Activated CD4-positive, alpha-beta T cell treated with anti-CD3 and anti-CD28 coated beads, Interleukin-10, Interleukin-2, amounts not matched to agents 100 ng/mL and 50 ng/mL, durations not matched to agents 16 hours and 8 hours (primary cell): ENCODE measurements around the gene USP46.
A peak's percentile ranks its signal among the peaks of the same experiment; 100 is the strongest.

Experiments used
- DNase-seq: peaks from one replicate; pipeline ENCODE4 v3.0.0-alpha.2; 2020

USP46 gene

GRCh38 chr4:52655506-52655905 lies 3.6 kb downstream of the USP46 start:
- DNase-seq, result no peak

GRCh38 chr4:52651996-52652672 lies 7.0 kb downstream of the USP46 start:
- no peak for DNase-seq

GRCh38 chr4:52648836-52649235 lies 10.3 kb downstream of the USP46 start:
- DNase-seq, result peak; percentile 24

GRCh38 chr4:52646741-52647140 lies 12.4 kb downstream of the USP46 start:
- no peak for DNase-seq

- no peak for DNase-seq
Measured at GRCh38 chr4:52646096-52646495, 13.0 kb downstream of the USP46 start.

- DNase-seq, result no peak
Measured at GRCh38 chr4:52645300-52645699, 13.8 kb downstream of the USP46 start.

GRCh38 chr4:52643785-52644244 lies 15.3 kb downstream of the USP46 start:
- DNase-seq, result no peak

- DNase-seq, result no peak
Measured at GRCh38 chr4:52643190-52643589, 15.9 kb downstream of the USP46 start.

- peak; percentile 78 for DNase-seq
Measured at GRCh38 chr4:52641854-52642563, 17.1 kb downstream of the USP46 start.

- DNase-seq, result no peak
Measured at GRCh38 chr4:52640808-52641565, 18.1 kb downstream of the USP46 start.

GRCh38 chr4:52638717-52639116 lies 20.4 kb downstream of the USP46 start:
- DNase-seq, result no peak

GRCh38 chr4:52637116-52637515 lies 22.0 kb downstream of the USP46 start:
- DNase-seq, result no peak

- DNase-seq, result no peak
Measured at GRCh38 chr4:52635560-52635959, 23.5 kb downstream of the USP46 start.

- DNase-seq, result no peak
Measured at GRCh38 chr4:52635130-52635529, 24.0 kb downstream of the USP46 start.

GRCh38 chr4:52633846-52634245 lies 25.3 kb downstream of the USP46 start:
- DNase-seq, result no peak

- no peak for DNase-seq
Measured at GRCh38 chr4:52628974-52629373, 30.1 kb downstream of the USP46 start.

GRCh38 chr4:52628543-52628942 lies 30.6 kb downstream of the USP46 start:
- DNase-seq, result no peak

- no peak for DNase-seq
Measured at GRCh38 chr4:52627876-52628275, 31.2 kb downstream of the USP46 start.

GRCh38 chr4:52625216-52625615 lies 33.9 kb downstream of the USP46 start:
- no peak for DNase-seq

- no peak for DNase-seq
Measured at GRCh38 chr4:52622564-52622963, 36.5 kb downstream of the USP46 start.

GRCh38 chr4:52621567-52621966 lies 37.5 kb downstream of the USP46 start:
- DNase-seq, result no peak

GRCh38 chr4:52619591-52619931 lies 39.5 kb downstream of the USP46 start:
- no peak for DNase-seq

GRCh38 chr4:52618795-52619590 lies 40.1 kb downstream of the USP46 start:
- DNase-seq, result no peak
